Upper lobe of right lung (tissue), 1 donor: ENCODE results near the gene INSC. TPM values are rescaled to one million over a fixed set of nuclear protein-coding genes. Genes with fewer than 3 reads are reported as not detected.

ENCODE experiments used
- ATAC-seq: fragments of 200-7000 bp; cut with Tn5 transposase; one replicate; pipeline ENCODE4 v1.9.1; 2020; ENCODE audit warnings: mild to moderate bottlenecking, moderate library complexity
- DNase-seq: peaks from one replicate; pipeline ENCODE4 v3.0.0-alpha.2; 2020
- H3K27ac ChIP-seq: fragments of 200-600 bp; one replicate; pipeline ENCODE4 v1.8.0; 2022
- H3K27me3 ChIP-seq: fragments of 200-600 bp; one replicate; pipeline ENCODE4 v1.8.0; 2022; ENCODE audit warnings: mild to moderate bottlenecking
- H3K36me3 ChIP-seq: fragments of 200-600 bp; one replicate; pipeline ENCODE4 v1.8.0; 2022
- H3K4me1 ChIP-seq: fragments of 200-600 bp; one replicate; pipeline ENCODE4 v1.8.0; 2022
- H3K4me3 ChIP-seq: fragments of 200-600 bp; one replicate; pipeline ENCODE4 v1.8.0; 2022; ENCODE audit warnings: mild to moderate bottlenecking
- H3K9me3 ChIP-seq: fragments of 200-600 bp; one replicate; pipeline ENCODE4 v1.8.0; 2022
- intact Hi-C: fragments of 100-400 bp; cut with DNase I; formaldehyde crosslinking; loops from one replicate; pipeline ENCODE4 v1.11.0; 2022
- total RNA-seq: library from RNA; stranded (reverse); fragmentation: NEBNext Ultra II Directional; extraction: Animal tissue kit (Norgen Biotek cat#: 25700); gene quantifications from one replicate; pipeline ENCODE4 v1.2.1, GENCODE V29; 2021
- TF ChIP-seq, protein P1 (sequence below): fragments of 200-600 bp; IDR thresholded peaks from one replicate; pipeline ENCODE4 v1.8.0; 2022; ENCODE audit warnings: antibody characterized with exemption
- donor health status: DM: no; HTN: yes; CAD: no; lungs with severe emphysema.

The INSC gene
- total RNA-seq, 1 donor from 2014 or later: 0.96 TPM

DNA sequence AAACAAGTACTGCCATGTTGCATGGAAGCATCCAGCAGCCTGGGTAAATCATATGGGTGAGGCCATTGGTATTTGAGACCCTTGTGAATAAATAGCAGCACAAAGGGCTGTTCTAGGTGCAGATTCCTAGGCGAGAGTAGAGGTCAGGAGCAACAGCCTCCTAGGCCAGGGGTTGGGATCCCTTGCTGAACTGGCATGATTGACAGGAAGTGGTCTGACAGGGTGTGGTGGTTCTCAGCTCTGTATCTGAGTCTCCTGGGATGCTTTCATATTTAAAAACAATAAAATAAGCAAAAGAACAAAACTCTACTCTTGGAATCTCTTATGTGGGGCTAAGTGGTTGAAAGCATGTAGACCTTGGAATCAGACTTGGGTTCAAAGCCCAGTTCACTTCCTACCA, 35.8 kb downstream of the INSC start:
- no peaks in the 10 kb centered on the region for H3K36me3 ChIP-seq
- ATAC-seq (no peak), DNase-seq (no peak)
- TF ChIP-seq, protein P1, sequence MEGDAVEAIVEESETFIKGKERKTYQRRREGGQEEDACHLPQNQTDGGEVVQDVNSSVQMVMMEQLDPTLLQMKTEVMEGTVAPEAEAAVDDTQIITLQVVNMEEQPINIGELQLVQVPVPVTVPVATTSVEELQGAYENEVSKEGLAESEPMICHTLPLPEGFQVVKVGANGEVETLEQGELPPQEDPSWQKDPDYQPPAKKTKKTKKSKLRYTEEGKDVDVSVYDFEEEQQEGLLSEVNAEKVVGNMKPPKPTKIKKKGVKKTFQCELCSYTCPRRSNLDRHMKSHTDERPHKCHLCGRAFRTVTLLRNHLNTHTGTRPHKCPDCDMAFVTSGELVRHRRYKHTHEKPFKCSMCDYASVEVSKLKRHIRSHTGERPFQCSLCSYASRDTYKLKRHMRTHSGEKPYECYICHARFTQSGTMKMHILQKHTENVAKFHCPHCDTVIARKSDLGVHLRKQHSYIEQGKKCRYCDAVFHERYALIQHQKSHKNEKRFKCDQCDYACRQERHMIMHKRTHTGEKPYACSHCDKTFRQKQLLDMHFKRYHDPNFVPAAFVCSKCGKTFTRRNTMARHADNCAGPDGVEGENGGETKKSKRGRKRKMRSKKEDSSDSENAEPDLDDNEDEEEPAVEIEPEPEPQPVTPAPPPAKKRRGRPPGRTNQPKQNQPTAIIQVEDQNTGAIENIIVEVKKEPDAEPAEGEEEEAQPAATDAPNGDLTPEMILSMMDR: no peak
- no peaks in the 10 kb centered on the region for H3K27me3 ChIP-seq
- intact Hi-C loops: no loop called here
- no peak overlapping the region for H3K27ac ChIP-seq
- H3K4me1 ChIP-seq: no peaks in the 10 kb centered on the region
- no peak overlapping the region for H3K4me3 ChIP-seq
- no peaks in the 10 kb centered on the region for H3K9me3 ChIP-seq

DNA sequence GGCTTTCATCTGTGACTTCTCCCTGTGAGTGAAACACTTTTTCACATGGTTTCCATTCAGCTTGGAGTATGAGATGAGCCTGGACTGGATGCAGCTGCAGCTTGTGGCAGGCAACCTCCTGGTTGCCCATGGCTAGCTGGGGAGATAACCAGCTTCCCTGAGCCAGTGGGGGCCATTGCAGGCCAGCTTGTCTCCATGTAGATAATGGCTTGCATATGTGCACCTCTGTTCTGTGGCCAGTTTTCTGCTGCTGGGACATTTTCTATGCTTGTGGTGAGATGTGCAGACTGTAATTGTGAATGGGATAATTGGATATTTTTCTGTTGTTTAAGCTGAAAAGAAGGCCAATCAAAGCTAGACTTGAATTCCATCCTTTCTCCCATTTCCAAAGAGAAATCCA, 38.5 kb downstream of the INSC start:
- Histone ChIP-seq H3K9me3 (no peaks in the 10 kb centered on the region), H3K36me3 (no peaks in the 10 kb centered on the region), H3K4me3 (no peak overlapping the region), H3K27me3 (no peaks in the 10 kb centered on the region), H3K27ac (no peak overlapping the region), H3K4me1 (no peaks in the 10 kb centered on the region)
- TF ChIP-seq, protein P1: no peak
- DNase-seq (no peak), ATAC-seq (no peak)
- intact Hi-C loops: no loop called here

DNA sequence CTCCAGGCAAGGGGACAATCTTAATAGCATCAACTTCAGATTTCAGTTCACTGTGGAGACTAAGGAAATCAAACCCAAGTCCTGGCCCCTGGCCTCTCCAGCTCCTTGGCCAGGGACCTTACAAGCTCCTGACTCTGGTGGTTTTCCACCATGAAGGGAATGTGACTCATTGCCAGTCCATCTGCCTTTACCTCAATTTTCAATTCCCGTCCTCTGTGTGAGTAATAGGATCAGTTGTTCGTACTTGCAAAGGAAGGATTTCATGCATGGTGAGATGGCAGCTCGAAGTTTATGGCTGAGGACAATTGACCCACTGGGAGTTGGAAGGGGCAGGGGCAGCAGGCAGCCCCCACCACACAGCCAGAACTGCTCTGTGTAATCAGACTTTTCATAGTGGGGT, 42.5 kb downstream of the INSC start:
- TF ChIP-seq, protein P1: no peak
- H3K27me3 ChIP-seq: no peaks in the 10 kb centered on the region
- no peak overlapping the region for H3K4me3 ChIP-seq
- no peak overlapping the region for H3K27ac ChIP-seq
- no peaks in the 10 kb centered on the region for H3K9me3 ChIP-seq
- no peaks in the 10 kb centered on the region for H3K36me3 ChIP-seq
- intact Hi-C loops: no loop called here
- H3K4me1 ChIP-seq: no peaks in the 10 kb centered on the region
- ATAC-seq (no peak), DNase-seq (no peak)

DNA sequence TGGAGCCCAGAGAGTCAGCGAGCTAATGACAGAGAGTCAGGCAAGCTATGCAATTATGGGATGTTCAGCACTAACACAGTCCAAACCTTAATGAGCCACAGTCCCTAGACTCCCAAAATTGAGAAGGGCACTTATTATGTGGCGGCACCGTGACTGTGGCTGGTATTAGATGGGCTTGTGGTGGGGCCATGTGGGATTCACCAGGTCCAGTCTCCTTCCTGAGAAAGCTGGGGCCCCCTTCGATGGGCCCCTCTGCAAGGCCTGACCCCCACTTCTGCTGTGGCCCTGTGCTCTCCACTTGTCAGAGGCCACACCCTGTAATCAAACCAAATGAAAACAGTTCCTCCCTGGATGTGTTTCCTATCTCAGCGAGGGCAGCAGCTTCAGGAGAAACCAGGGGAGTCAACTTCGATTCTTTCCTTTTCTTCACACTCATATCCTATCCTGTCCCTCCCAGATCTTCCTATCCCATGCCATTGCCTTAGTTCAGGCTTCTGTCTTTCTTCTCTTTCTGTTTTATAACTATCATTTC, 42.9 kb downstream of the INSC start:
- Histone ChIP-seq H3K36me3 (no peaks in the 10 kb centered on the region), H3K9me3 (no peaks in the 10 kb centered on the region), H3K4me3 (no peak overlapping the region), H3K4me1 (no peaks in the 10 kb centered on the region), H3K27me3 (no peaks in the 10 kb centered on the region), H3K27ac (no peak overlapping the region)
- ATAC-seq (no peak), DNase-seq (no peak)
- TF ChIP-seq, protein P1: no peak
- intact Hi-C loops: no loop called here

DNA sequence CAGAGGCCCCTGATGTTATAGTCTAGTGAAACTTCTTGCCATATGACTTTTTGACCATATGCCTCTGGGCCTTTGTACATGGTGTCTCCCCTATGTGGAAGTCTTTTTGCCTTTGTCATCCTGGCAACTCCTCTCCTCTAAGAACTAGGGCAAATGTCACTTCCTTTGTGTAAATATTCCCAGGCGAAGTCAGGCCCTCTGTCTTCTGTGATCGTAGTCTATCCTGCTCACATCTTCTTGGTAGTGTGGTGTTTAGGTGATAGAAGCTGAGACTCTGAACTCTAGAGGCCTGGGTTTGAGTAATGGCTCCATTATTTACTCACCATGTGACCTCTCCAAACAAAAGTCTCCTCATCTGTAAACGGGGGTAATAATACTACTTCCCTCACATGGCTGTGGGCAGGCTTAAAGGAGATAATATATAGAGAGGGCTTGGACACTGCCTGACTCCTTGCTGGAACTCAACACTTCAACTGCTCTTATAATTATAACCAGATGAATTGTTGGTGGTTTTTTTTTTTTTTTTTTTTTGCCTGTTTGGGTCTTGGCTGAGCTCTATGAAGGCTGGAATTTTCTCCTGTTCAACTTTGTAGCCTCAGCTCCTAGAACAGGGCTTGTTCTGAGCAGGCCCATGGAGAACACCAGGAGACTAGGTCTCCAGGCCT, 43.8 kb downstream of the INSC start:
- no peak overlapping the region for H3K27ac ChIP-seq
- no peak for DNase-seq

More for the DNA sequence above, 43.8 kb downstream of the INSC start:
- no peaks in the 10 kb centered on the region for H3K27me3 ChIP-seq
- TF ChIP-seq, protein P1: no peak
- H3K4me3 ChIP-seq: no peak overlapping the region
- H3K9me3 ChIP-seq: no peaks in the 10 kb centered on the region
- H3K36me3 ChIP-seq: no peaks in the 10 kb centered on the region
- no peak for ATAC-seq
- intact Hi-C loops: no loop called here
- no peaks in the 10 kb centered on the region for H3K4me1 ChIP-seq
